Activated gamma-delta T cell (primary cell): ENCODE data around the gene RBM27.
"Not testable (repeated sequence)": the region's sequence is repeated elsewhere in the genome, so short reads cannot be mapped to it uniquely, and the experiment has no call there.

Experiments
- DNase-seq: peaks from one replicate; lab custom pipeline; 2025; lab: John Stamatoyannopoulos, UW
- total RNA-seq, 2 donors: gene quantifications; one replicate each; lab custom pipeline; 2026; lab: John Stamatoyannopoulos, UW

RBM27 gene, protein sequence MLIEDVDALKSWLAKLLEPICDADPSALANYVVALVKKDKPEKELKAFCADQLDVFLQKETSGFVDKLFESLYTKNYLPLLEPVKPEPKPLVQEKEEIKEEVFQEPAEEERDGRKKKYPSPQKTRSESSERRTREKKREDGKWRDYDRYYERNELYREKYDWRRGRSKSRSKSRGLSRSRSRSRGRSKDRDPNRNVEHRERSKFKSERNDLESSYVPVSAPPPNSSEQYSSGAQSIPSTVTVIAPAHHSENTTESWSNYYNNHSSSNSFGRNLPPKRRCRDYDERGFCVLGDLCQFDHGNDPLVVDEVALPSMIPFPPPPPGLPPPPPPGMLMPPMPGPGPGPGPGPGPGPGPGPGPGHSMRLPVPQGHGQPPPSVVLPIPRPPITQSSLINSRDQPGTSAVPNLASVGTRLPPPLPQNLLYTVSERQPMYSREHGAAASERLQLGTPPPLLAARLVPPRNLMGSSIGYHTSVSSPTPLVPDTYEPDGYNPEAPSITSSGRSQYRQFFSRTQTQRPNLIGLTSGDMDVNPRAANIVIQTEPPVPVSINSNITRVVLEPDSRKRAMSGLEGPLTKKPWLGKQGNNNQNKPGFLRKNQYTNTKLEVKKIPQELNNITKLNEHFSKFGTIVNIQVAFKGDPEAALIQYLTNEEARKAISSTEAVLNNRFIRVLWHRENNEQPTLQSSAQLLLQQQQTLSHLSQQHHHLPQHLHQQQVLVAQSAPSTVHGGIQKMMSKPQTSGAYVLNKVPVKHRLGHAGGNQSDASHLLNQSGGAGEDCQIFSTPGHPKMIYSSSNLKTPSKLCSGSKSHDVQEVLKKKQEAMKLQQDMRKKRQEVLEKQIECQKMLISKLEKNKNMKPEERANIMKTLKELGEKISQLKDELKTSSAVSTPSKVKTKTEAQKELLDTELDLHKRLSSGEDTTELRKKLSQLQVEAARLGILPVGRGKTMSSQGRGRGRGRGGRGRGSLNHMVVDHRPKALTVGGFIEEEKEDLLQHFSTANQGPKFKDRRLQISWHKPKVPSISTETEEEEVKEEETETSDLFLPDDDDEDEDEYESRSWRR
- total RNA-seq, result 40.9 to 47.7 reads per million in 2 donors

DNA sequence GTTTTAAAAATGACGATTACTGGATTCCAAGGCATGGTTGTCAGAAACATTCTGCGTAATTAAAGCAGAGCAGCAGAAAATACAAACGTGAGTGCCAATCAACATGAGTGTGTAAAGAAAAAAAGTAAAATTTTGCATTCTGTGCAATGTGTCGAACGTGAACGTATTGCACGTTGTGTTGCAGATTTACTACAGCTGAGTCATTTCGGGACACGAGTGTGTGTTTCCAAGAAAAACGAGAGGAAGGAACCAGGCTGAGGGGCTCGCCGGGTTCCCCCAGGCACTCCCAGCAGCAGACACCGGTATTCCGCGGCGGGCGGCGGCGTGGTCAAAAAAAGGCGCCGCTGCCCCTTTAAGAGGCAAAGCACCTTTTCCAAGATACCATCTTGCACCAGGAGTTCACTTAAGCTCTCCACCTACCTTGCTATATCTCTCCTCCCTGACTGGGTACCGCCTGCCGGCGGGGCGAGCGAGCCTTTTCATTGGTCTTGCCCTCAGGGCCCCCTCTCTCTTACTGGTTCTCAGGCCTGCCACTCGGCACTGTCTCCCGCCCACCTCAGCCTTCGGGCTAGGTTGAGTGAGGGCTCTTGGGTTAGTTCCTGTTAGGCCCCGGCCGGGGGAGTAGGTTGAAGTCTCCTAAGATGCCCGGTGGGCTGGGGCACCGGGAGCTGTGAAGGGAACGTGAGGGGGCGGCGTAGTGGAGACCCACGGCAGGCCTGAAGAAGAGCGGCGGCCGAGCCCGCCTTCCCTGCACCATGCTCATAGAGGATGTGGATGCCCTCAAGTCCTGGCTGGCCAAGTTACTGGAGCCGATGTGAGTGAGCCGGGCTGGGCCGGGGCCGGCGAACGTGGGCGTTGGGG is at the start of gene RBM27:
TSS of gene RBM27 (plus strand) at position 595 of the 861 bp plus-strand sequence. CDS start at position 756, 161 bp downstream.
- DNase-seq, result peak; percentile 81

GRCh38 chr5:146158255-146158654 is 45.1 kb upstream of the RBM27 start:
- DNase-seq, result no peak

DNA sequence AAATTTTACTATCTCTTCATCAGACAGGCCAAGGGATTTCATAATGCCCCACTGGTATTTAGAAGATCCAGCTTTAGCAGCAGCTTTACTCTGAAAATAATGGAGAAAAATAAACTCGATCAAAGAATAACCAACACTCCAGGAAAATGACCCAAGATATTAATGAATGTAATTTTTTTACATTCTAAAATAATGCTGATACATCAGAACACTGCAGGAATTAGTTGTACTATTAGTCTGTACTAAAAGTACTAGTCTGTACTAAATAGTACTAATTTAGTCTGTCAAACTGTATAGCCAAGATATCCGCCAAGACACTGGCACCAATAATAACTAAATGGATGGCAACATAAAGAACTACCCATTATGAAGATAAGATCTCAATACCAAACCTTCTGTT is 39.0 kb upstream of the RBM27 start:
- no peak for DNase-seq

DNA sequence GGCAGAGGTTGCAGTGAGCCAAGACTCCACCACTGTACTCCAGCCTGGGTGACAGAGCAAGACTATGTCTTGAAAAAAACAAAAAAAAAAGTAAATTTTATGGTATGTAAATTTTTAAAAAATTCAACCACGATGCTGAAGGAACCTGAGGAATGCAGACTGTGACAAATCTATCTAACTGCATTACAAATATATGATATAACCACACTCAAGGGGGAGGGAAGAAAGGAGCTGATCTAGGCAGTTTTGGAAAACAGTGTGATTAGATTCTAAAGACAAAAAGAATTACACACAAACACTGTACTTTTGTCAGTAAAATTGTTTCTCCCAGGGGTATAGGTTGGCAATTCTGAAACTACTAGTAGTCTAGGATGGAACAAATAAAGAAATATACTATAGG is 37.9 kb upstream of the RBM27 start:
- no peak for DNase-seq

DNA sequence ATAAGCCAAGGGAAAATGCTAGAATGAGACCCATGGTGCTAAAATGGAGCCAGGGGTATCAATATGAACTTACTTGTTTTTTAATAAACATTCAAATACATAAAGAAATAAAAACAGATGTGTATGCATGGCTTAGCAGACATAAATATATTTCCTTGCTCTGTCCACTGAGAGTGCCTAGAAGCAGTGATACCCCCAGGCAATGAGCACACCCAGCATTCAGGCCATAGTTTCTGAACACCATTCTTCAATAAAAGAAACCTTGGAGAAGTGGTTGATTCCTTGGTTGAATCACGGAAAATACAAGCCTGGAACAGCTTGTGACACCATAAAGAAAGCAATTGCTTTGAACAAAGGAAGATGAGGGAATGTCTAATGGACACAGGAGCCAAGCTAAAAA is 37.5 kb upstream of the RBM27 start:
- DNase-seq, result no peak

DNA sequence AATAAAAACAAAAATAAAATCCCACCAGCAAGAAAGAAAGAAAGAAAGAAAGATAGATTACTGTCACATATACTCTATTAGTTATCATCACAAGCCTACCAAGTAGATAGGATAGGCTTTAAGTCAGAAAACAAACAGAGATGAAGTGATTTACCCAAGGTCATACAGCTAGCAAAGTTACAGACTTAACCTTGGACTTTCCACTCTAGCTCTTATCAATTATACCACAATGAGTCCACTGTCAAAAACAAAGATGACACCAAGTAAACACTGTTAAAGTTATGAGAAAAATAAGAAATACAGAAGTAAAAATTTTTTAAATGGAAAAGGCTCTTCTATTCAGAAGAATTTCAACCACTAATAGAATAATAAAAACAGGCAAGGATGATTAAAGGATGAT is 34.3 kb upstream of the RBM27 start:
- no peak for DNase-seq

GRCh38 chr5:146173049-146173448 is 30.4 kb upstream of the RBM27 start:
- not testable (repeated sequence) for DNase-seq

- DNase-seq, result no peak
These were observed 29.8 kb upstream of the RBM27 start for GRCh38 chr5:146173597-146173996.

DNA sequence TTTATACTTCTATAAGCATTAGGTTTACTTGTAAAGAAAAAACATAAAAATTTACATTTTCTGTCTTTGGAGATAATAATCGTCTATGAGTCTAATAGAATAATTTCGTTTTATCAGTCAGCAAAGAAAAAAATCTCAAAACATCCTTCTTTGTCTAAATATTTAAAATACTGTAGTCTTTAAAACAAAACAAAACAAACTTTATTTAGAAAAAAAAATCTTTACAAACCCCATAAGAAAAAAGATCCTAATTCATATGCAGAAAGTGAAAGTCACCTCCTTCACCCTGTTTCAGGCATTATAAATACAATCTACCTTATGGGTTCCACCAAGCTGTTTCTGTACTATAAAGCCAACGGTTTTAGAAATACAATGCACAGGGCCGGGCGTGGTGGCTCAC is 26.6 kb upstream of the RBM27 start:
- no peak for DNase-seq

GRCh38 chr5:146179696-146180095 is 23.7 kb upstream of the RBM27 start:
- DNase-seq, result no peak

DNA sequence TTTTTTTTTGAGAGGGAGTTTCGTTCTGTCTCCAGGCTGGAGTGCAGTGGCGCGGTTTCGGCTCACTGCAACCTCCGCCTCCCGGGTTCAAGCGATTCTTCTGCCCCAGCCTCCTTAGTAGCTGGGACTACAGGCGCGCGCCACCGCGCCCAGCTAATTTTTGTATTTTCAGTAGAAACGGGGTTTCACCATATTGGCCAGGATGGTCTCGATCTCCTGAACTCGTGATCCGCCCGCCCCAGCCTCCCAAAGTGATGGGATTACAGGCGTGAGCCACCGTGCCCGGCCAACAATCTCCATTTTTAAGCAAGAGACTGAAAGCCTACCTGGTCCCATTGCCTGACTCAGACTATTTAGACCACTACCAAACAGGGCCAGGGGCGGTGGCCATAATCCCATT is 20.0 kb upstream of the RBM27 start:
- DNase-seq, result not testable (repeated sequence)

GRCh38 chr5:146185161-146185560 is 18.2 kb upstream of the RBM27 start:
- no peak for DNase-seq

- no peak for DNase-seq
These were observed 15.0 kb upstream of the RBM27 start for GRCh38 chr5:146188358-146188757.

DNA sequence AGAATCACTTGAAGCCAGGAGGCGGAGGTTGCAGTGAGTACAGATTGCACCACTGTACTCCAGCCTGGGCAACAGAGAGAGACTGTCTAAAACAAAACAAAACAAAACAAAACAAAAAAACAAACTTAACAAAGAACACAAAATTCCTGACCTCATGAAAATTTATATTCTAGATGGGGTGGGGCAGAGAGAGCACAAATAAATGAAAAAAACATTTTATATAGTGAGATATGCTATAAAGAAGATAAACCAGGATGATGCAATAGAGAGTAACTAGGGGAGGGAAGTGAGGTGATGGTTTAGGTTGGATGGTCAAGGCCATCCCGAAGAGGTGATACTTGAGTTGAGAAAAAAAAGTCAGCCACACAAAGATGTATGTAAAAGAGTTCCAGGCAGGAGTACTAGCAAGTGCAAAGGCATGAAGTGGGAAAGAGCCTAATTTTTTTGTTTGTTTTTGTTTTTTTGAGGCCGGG is 10.8 kb upstream of the RBM27 start:
- no peak for DNase-seq

DNA sequence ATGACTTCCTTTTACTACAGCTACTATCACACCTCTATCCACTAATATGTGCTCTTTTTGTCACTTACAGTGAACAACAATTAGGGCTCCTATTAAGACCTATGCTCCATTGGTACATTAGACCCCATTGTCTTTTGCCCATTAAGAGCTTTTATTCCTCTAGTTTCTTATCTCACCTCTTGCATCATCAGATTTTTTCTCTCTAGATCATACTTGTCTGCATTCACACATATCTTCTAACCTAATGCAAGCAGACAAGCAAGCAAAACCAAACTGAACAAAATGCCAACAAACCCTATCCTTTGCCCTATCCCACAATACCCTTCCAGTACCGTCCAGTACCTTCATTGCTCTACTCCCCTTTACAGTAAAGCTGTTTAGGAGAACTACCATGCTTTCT is 10.1 kb upstream of the RBM27 start:
- no peak for DNase-seq

DNA sequence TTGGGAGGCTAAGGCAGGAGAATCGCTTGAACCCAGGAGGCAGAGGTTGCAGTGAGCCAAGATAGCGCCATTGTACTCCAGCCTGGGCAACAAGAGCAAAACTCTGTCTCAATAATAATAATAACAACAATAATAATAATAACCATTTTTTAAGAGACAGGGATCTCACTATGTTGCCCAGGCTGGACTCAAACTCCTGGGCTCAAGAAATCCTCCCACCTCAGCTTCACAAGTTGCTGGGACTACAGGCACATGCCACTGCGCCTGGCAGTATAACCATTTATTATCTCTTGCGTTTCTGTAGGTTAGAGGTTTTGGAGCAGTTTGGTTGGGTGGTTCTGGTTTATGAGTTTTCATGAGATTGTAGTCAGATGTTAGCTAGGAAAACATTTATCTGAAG is 8.4 kb upstream of the RBM27 start:
- DNase-seq, result not testable (repeated sequence)

DNA sequence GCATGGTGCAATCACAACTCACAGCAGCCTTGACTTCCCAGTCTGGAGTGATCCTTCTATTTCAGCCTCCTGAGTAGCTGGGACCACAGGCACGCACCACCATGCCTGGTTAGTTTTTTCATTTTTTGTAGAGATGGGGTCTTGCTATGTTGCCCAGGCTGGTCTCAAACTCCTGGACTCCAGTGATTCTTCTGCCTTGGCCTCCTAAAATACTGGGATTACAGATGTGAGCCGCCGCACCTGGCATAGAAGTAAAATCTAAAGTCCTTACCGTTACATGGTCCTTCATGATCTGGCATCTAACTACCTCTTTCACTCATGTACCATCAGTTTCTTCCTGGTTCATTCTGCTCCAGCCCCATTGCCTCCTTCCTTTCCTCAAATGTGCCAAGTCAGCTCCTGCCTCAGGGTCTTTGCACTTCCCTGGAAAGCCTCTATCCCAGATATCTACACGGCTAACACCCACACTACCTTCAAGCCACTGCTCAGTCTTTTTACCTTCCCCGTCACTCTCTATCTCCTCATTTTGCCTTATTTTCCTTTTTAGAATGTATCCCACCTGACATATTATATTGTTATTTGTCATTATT is 6.9 kb upstream of the RBM27 start:
- DNase-seq, result no peak

DNA sequence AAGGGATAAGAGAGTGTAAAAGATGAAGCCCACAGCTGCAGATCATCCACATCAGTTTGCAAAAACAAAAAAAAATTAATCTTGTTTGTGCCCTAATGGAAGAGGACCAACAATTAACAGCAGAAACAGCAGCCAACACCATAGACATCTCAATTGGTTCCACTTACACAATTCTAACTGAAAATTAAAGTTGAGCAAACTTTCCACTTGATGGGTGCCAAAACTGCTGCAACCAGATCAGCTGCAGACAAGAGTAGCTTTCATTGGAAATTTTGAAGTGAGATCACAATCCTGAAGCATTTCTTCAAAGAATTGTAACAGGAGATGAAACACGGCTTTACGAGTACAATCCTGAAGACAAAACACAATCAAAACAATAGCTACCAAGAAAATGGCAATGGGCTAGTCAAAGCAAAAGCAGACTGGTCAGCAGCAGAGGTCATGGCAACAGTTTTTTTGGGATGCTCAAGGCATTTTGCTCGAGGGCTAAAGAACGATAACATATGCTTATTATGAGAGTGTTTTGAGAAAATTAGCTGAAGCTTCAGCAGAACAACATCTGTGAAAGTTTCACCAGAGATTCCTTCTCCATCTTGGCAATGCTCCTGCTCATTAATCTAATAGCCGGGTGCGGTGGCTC is 4.1 kb upstream of the RBM27 start:
- no peak for DNase-seq

- DNase-seq, result not testable (repeated sequence)
These were observed 1.6 kb upstream of the RBM27 start for GRCh38 chr5:146201795-146202194.

DNA sequence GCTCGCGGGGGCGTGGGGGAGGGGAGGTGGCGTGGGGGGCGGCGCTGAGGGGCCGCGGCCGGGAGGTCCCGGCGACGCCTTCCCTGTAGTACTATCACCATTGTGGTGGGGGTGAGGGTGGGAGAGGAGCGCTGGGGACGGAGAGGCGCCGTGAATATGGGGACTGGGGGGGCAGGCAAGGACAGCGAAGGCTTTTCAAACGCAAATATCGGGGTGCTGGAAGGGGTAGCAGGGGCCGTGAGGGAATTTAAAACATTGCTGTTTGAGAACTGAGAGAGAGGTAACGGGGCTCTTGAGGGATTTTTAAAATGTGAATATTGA is 427 bp downstream of the RBM27 start:
- no peak for DNase-seq
